GM10266 (cell line): ENCODE measurements around the gene ITPA.

Experiments used
- DNase-seq: peaks from one replicate; pipeline ENCODE4 v3.0.0; 2012; ENCODE audit errors: extremely low spot score
- TF ChIP-seq, protein P1 (sequence below): IDR thresholded peaks from 2 replicates; pipeline ENCODE4 v1.5.1; 2012; ENCODE audit warnings: mild to moderate bottlenecking, low read depth; ENCODE audit not compliant: control insufficient read depth, insufficient read depth; ENCODE audit errors: missing control alignments

The ITPA gene

DNA sequence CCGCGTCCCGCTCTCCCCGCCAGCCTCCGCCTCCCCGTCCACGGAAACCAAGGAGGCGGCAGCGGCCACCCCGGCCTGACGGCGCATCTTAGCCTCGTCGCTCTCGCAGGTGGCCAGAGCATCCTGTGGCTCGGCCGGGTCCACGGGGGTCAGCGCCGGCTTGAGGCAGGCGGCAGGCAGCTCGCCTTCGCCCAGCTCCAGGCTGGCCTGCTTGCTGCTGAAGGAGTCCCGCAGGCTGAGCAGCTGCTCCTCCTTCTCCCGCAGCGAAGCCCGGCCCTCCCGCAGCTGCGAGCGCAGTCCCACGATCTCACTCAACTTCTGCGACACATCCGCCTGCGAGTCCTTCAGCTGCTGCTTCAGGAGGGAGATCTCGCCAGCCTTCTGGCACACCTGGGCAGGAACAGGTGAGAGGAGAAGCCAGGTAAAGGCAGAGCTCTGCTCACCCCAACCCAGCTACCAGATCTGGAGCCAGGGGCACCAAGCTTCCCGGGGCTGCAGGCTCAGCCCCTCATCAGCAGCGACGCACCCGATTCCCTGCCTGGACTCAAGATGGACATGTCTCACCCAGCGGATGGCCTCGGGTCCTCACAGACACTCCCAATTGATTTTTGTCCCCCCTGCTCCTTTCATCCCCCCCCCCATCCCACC lies 44.4 kb upstream of the ITPA start:
- TF ChIP-seq, protein P1, sequence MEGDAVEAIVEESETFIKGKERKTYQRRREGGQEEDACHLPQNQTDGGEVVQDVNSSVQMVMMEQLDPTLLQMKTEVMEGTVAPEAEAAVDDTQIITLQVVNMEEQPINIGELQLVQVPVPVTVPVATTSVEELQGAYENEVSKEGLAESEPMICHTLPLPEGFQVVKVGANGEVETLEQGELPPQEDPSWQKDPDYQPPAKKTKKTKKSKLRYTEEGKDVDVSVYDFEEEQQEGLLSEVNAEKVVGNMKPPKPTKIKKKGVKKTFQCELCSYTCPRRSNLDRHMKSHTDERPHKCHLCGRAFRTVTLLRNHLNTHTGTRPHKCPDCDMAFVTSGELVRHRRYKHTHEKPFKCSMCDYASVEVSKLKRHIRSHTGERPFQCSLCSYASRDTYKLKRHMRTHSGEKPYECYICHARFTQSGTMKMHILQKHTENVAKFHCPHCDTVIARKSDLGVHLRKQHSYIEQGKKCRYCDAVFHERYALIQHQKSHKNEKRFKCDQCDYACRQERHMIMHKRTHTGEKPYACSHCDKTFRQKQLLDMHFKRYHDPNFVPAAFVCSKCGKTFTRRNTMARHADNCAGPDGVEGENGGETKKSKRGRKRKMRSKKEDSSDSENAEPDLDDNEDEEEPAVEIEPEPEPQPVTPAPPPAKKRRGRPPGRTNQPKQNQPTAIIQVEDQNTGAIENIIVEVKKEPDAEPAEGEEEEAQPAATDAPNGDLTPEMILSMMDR = no peak
- DNase-seq = no peak

DNA sequence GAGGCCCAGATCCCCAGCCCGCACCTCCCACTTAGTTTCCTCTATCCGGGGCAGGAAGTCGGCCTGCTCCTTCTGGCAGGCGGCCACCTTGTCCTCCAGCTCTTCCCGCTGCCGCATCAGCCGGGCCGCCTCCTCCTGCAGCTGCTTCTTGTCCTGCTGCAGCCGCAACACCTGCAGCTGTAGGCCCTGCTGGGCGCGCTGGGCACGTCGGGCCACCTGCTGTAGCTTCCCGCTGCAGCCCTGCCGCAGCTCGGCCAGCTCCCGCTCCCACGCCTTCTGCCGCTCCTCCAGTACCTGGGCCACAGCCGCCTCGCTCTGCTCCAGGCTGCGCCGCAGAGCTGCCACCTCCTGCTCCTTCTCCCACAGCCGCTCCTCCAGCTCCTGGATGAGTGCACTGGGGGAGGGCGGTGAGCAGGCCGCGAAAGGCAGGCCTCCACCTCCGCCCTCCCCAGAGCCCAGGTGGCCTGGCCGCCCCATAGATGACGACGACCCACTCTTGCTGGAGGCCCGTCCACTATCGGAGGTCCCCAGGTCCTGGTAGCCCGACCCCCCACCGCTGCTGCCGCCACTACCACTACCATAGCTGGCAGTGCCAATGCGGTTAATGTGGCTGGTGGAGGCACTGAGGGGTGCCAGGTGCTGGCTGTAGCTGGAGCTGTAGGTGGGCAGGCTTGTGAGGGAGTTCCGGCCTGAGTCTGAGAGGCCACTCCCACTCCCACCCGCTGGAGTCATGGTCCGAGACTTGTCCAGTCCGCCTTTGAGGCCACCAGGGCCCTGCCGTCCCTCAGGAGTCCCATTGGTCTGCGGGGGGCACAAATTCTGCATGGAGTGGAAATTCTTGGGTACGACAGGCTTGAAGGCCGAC lies 43.6 kb upstream of the ITPA start:
- peak; percentile 40 for DNase-seq
- TF ChIP-seq, protein P1 = no peak

- TF ChIP-seq, protein P1 = no peak
- DNase-seq = no peak
These were observed 42.9 kb upstream of the ITPA start for GRCh38 chr20:3166338-3166912.

DNA sequence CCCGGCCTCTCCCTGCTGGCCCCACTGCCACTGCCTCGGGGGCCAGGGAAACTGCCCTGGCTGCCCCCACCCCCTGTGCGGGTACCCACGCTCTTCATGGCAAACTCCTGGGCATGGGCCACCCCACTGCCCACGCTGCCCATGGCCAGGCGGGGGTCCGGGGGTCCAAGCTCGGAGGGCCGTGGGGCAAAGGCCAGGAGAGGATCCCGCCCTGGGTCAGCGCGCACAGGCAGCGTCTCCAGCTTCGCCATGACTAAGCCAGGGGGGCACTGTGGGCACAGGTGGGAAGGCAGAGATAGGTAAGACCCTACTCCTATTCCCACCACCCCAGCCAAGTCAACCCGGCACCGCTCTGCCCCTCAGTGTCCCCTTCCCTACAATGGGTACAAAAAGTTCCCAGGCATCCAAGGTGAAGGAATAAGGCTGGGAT lies 42.4 kb upstream of the ITPA start:
- DNase-seq = no peak
- TF ChIP-seq, protein P1 = no peak

- DNase-seq = no peak
- TF ChIP-seq, protein P1 = no peak
These were observed 41.6 kb upstream of the ITPA start for GRCh38 chr20:3167738-3168078.

GRCh38 chr20:3168079-3168828 lies 41.0 kb upstream of the ITPA start:
- no peak for DNase-seq
- TF ChIP-seq, protein P1 = no peak
